Fibroblast of villous mesenchyme (primary cell): ENCODE measurements around the gene TSR2. TPM values are rescaled to one million over a fixed set of nuclear protein-coding genes. Genes with fewer than 3 reads are reported as not detected.

ENCODE experiments used
- DNase-seq: peaks from one replicate; pipeline ENCODE4 v3.0.0-alpha.2; 2010; ENCODE audit warnings: low read depth
- H3K4me3 ChIP-seq: 2 replicates; pipeline ENCODE4 v1.5.1; 2011; ENCODE audit warnings: low read depth, mild to moderate bottlenecking, low read length
- CTCF ChIP-seq: IDR thresholded peaks from 2 replicates; pipeline ENCODE4 v1.5.1; 2012; ENCODE audit warnings: low read depth, mild to moderate bottlenecking, low read length; ENCODE audit not compliant: insufficient read depth
- total RNA-seq: library from RNA; depleted of rRNA; stranded (reverse); fragments of >200 nt; gene quantifications from 2 replicates; pipeline ENCODE4 v1.2.3, GENCODE V29; 2012

The TSR2 gene
- total RNA-seq, 1 donor: 12.1 TPM

GRCh38 chrX:54416965-54417364 is 23.2 kb upstream of the TSR2 start:
- no peak overlapping the region for H3K4me3 ChIP-seq
- DNase-seq: no peak
- no peak for TF ChIP-seq CTCF

GRCh38 chrX:54419559-54420302 is 20.5 kb upstream of the TSR2 start:
- no peak for TF ChIP-seq CTCF
- DNase-seq: no peak
- no peak overlapping the region for H3K4me3 ChIP-seq

- no peak overlapping the region for H3K4me3 ChIP-seq
- no peak for TF ChIP-seq CTCF
- no peak for DNase-seq
These were observed 18.0 kb upstream of the TSR2 start for GRCh38 chrX:54422168-54422567.

- no peak overlapping the region for H3K4me3 ChIP-seq
- TF ChIP-seq CTCF: no peak
- DNase-seq: peak; percentile 2
These were observed 16.9 kb upstream of the TSR2 start for GRCh38 chrX:54423161-54423888.

GRCh38 chrX:54427837-54428424 is 12.3 kb upstream of the TSR2 start:
- peak; percentile 5 for DNase-seq
- TF ChIP-seq CTCF: no peak
- no peak overlapping the region for H3K4me3 ChIP-seq

- no peak for DNase-seq
- TF ChIP-seq CTCF: no peak
- H3K4me3 ChIP-seq: no peak overlapping the region
These were observed 9.7 kb upstream of the TSR2 start for GRCh38 chrX:54430519-54430918.
